Activated CD4-positive, alpha-beta memory T cell treated with anti-CD3 and anti-CD28 coated beads, Interleukin-2, amount 10 ng/mL, durations not matched to agents 7 days and 5 days (primary cell): ENCODE measurements around the gene ELMO1. TPM values are rescaled to one million over a fixed set of nuclear protein-coding genes. Genes with fewer than 3 reads are reported as not detected.

Experiments used
- CTCF ChIA-PET: fragments of 350-600 bp; sonication (Branson Sonifier 250); formaldehyde crosslinking; loops from one replicate; lab custom pipeline; 2021; ENCODE audit warnings: antibody characterized with exemption, inconsistent platforms; lab: Charles Lee
- POLR2A ChIA-PET: fragments of 350-600 bp; sonication (Branson Sonifier 250); formaldehyde crosslinking; loops from one replicate; lab custom pipeline; 2021; ENCODE audit warnings: antibody characterized with exemption; lab: Charles Lee
- DNase-seq: peaks from one replicate; pipeline ENCODE4 v3.0.0-alpha.2; 2020
- H3K27ac Mint-ChIP-seq: one replicate; pipeline ENCODE4 v1.8.0; 2021; ENCODE audit warnings: mild to moderate bottlenecking, mixed read lengths
- H3K27me3 Mint-ChIP-seq: one replicate; pipeline ENCODE4 v1.8.0; 2021; ENCODE audit warnings: mixed read lengths
- H3K36me3 Mint-ChIP-seq: one replicate; pipeline ENCODE4 v1.8.0; 2021; ENCODE audit warnings: low read depth, mixed read lengths
- H3K4me1 Mint-ChIP-seq: one replicate; pipeline ENCODE4 v1.8.0; 2021; ENCODE audit warnings: mixed read lengths
- H3K4me3 Mint-ChIP-seq: one replicate; pipeline ENCODE4 v1.8.0; 2021; ENCODE audit warnings: mild to moderate bottlenecking, mixed read lengths
- H3K9me3 Mint-ChIP-seq: one replicate; pipeline ENCODE4 v1.8.0; 2021; ENCODE audit warnings: mixed read lengths
- total RNA-seq, 2 experiments: library from RNA; stranded (reverse); gene quantifications; one replicate each; pipeline ENCODE4 v1.2.3, GENCODE V29; 2021

The ELMO1 gene
- total RNA-seq, 2 experiments from 2014 or later: 100 to 102 TPM

DNA sequence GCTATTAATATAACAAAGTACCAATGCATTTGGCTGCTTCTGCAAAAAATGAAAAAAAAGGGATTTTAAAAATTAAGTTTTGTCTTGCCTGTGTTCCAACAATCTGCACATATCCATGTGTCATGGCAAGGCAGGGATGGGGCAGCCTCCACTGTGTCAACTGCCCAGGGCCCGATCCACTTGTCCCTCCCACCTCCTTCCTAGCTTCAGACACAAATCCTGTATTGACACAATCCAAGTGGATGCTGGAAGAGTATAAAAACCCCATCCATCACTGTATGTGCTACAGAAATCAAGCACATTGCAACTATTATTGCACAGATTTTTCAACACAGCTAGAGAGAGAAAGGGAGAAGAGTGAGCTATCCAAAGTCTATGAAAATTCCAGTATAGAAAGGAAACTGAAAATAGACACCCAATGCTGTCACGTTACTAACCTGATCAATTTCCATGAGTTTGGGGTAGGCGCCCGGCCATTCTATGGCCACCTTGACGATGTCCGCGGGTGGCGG is 106.4 kb downstream of the ELMO1 start:
- peaks cover 71% of the 10 kb centered on the region for H3K4me1 Mint-ChIP-seq
- no peaks in the 10 kb centered on the region for H3K9me3 Mint-ChIP-seq
- H3K27me3 Mint-ChIP-seq: no peaks in the 10 kb centered on the region
- peak overlapping the region; percentile 91 for H3K4me3 Mint-ChIP-seq
- H3K27ac Mint-ChIP-seq: peak overlapping the region; percentile 98
- ChIA-PET CTCF (interaction anchor here (0.7 to 3.9 kb wide), 10 partner anchors 9 to 107 kb away, joined by 3 to 24 read pairs (median 4); partner anchors contain the start of gene ELMO1), POLR2A (interaction anchor here (0.8 to 3.9 kb wide), 11 partner anchors 9 to 143 kb away, joined by 3 to 30 read pairs (median 5); partner anchors contain the start of gene ELMO1)
- no peak for DNase-seq
- H3K36me3 Mint-ChIP-seq: peaks cover 40% of the 10 kb centered on the region

DNA sequence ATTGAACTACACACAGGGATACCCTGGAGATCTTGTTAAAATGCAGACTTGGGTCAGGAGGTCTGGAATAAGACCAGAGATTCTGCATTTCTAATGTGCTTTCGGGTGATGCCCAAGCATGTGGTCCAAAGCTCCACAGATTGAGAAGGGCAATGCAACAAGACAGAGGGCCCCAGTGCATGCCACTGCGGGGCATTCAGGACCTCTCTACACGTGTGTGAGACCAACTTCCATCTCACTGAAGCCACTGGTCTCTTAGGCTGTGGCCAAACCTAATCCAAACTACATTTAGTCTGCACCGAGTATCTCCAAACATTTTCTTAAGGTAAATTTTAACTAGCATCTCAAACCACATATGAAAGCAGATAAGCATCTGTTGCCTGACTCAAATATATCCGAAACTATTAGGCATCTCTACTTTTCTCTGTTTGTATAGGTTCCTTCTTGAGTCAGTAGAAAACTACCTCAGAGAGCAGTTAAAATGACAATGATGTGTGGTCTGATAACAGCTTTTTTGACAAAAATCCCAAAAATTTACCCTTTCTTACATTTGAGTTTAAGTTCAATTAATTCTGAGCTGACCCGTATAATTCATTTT is 107.5 kb downstream of the ELMO1 start:
- Mint-ChIP-seq H3K4me3 (peak overlapping the region; percentile 91), H3K36me3 (peaks cover 51% of the 10 kb centered on the region), H3K27me3 (no peaks in the 10 kb centered on the region), H3K9me3 (no peaks in the 10 kb centered on the region), H3K4me1 (peaks cover 80% of the 10 kb centered on the region), H3K27ac (peak overlapping the region; percentile 98)
- ChIA-PET POLR2A (interaction anchor here (1.0 to 3.9 kb wide), 7 partner anchors 13 to 107 kb away, joined by 3 to 30 read pairs (median 6); partner anchors contain the start of gene ELMO1), CTCF (interaction anchor here (1.2 to 3.9 kb wide), 6 partner anchors 10 to 108 kb away, joined by 3 to 24 read pairs (median 16); partner anchors contain the start of gene ELMO1)
- no peak for DNase-seq

GRCh38 chr7:37338966-37339365 is 109.7 kb downstream of the ELMO1 start:
- Mint-ChIP-seq H3K4me1 (peaks cover 80% of the 10 kb centered on the region), H3K27me3 (no peaks in the 10 kb centered on the region), H3K9me3 (no peaks in the 10 kb centered on the region), H3K36me3 (peaks cover 68% of the 10 kb centered on the region), H3K4me3 (no peak overlapping the region), H3K27ac (no peak overlapping the region)
- CTCF ChIA-PET: interaction anchor here (1.8 to 2.1 kb wide), 2 partner anchors 15 to 54 kb away, joined by 4 to 10 read pairs; no protein-coding TSS in a partner anchor
- POLR2A ChIA-PET: no interaction called here
- no peak for DNase-seq

- H3K27ac Mint-ChIP-seq: no peak overlapping the region
- no peaks in the 10 kb centered on the region for H3K9me3 Mint-ChIP-seq
- peaks cover 81% of the 10 kb centered on the region for H3K36me3 Mint-ChIP-seq
- POLR2A ChIA-PET: interaction anchor here (1.5 to 2.3 kb wide), 2 partner anchors 14 to 26 kb away, joined by 5 to 7 read pairs; no protein-coding TSS in a partner anchor
- no peaks in the 10 kb centered on the region for H3K27me3 Mint-ChIP-seq
- H3K4me3 Mint-ChIP-seq: no peak overlapping the region
- CTCF ChIA-PET: interaction anchor here (0.8 to 1.1 kb wide), 2 partner anchors 14 to 16 kb away, joined by 3 to 6 read pairs; no protein-coding TSS in a partner anchor
- DNase-seq: no peak
- peaks cover 85% of the 10 kb centered on the region for H3K4me1 Mint-ChIP-seq
Observed at GRCh38 chr7:37337522-37337921, 111.1 kb downstream of the ELMO1 start.

DNA sequence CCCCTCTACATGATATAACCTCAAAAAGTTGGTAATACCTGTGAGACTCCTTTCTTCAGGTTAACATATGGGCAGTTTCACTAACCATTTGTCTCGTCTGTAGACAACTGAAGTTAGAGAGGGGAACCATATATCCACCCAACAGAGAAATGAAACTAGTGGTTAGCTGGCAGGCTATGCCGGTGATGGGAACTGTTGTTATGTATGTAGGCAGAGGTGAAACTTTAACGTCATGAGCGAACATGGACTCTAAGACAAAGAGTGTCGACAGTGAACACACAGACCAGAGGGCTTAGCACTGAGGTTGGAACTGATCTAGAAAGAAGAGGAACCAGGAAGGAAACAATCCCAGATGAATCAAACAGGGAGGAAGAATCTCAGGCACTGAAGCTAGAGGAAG is 112.4 kb downstream of the ELMO1 start:
- CTCF ChIA-PET: interaction anchor here (0.9 to 1.2 kb wide), 4 partner anchors 16 to 173 kb away, joined by 3 read pairs; no protein-coding TSS in a partner anchor
- Mint-ChIP-seq H3K36me3 (peaks cover 86% of the 10 kb centered on the region), H3K9me3 (no peaks in the 10 kb centered on the region), H3K4me3 (peak overlapping the region; percentile 58), H3K4me1 (peaks cover 91% of the 10 kb centered on the region), H3K27ac (peak overlapping the region; percentile 83), H3K27me3 (no peaks in the 10 kb centered on the region)
- DNase-seq: peak; percentile 47
- POLR2A ChIA-PET: interaction anchor here (1.0 to 2.3 kb wide), 2 partner anchors 13 to 19 kb away, joined by 3 to 7 read pairs; no protein-coding TSS in a partner anchor

DNA sequence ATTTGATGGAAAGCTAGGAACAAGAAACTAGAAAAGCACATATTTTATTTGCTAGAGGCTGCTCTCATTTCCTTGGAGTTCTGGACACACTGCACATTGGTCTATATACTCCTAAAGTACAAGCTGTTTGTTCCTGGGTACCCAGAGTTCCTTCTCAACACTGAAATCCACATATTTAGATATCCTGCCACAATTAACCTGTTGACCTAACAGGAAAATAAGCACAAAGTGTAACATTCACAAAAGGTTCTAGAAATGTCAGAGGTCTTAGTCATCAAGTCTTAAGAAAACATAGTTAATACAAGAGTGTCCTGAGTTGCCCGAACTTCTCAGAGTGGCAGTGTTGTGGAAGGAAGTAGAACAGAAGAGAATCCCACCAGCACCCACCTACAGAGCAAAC is 115.6 kb downstream of the ELMO1 start:
- no peak for DNase-seq
- Mint-ChIP-seq H3K36me3 (peaks cover 89% of the 10 kb centered on the region), H3K27ac (no peak overlapping the region), H3K4me1 (peaks cover 85% of the 10 kb centered on the region), H3K4me3 (no peak overlapping the region), H3K27me3 (no peaks in the 10 kb centered on the region), H3K9me3 (no peaks in the 10 kb centered on the region)
- ChIA-PET CTCF (interaction anchor here (0.9 to 1.7 kb wide), 4 partner anchors 10 to 48 kb away, joined by 3 to 6 read pairs (median 4); no protein-coding TSS in a partner anchor), POLR2A (interaction anchor here (1.0 to 2.1 kb wide), 4 partner anchors 9 to 114 kb away, joined by 3 to 8 read pairs (median 6); no protein-coding TSS in a partner anchor)

- peaks cover 85% of the 10 kb centered on the region for H3K4me1 Mint-ChIP-seq
- POLR2A ChIA-PET: interaction anchor here (2.1 kb wide), 1 partner anchor 10 kb away, joined by 8 read pairs; no protein-coding TSS in a partner anchor
- H3K27ac Mint-ChIP-seq: peak overlapping the region; percentile 19
- CTCF ChIA-PET: no interaction called here
- H3K27me3 Mint-ChIP-seq: no peaks in the 10 kb centered on the region
- peaks cover 89% of the 10 kb centered on the region for H3K36me3 Mint-ChIP-seq
- H3K9me3 Mint-ChIP-seq: no peaks in the 10 kb centered on the region
- no peak overlapping the region for H3K4me3 Mint-ChIP-seq
- DNase-seq: no peak
Observed at GRCh38 chr7:37332243-37333016, 116.2 kb downstream of the ELMO1 start.

DNA sequence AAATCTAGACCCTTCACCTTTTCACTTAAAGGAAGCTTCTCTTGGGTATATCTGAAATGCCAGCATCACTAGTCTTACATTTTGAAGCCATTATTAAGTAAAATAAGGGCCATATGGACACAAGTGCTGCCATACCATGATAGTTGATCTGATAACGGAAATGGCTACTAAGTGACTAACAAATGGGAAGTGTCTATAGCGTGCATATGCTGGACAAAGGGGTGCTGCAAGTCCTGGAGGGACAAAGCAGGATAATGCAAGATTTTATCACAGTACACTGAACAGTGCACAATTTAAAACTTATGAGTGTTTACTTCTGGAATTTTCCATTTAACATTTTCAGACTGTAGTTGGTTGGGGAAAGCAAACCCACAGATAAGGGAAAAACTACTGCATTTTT is 117.9 kb downstream of the ELMO1 start:
- no peaks in the 10 kb centered on the region for H3K27me3 Mint-ChIP-seq
- peaks cover 88% of the 10 kb centered on the region for H3K36me3 Mint-ChIP-seq
- H3K4me3 Mint-ChIP-seq: no peak overlapping the region
- H3K27ac Mint-ChIP-seq: no peak overlapping the region
- no peak for DNase-seq
- H3K4me1 Mint-ChIP-seq: peaks cover 78% of the 10 kb centered on the region
- CTCF ChIA-PET: no interaction called here
- H3K9me3 Mint-ChIP-seq: no peaks in the 10 kb centered on the region
- POLR2A ChIA-PET: no interaction called here

GRCh38 chr7:37329940-37330339 is 118.7 kb downstream of the ELMO1 start:
- H3K36me3 Mint-ChIP-seq: peaks cover 89% of the 10 kb centered on the region

DNA sequence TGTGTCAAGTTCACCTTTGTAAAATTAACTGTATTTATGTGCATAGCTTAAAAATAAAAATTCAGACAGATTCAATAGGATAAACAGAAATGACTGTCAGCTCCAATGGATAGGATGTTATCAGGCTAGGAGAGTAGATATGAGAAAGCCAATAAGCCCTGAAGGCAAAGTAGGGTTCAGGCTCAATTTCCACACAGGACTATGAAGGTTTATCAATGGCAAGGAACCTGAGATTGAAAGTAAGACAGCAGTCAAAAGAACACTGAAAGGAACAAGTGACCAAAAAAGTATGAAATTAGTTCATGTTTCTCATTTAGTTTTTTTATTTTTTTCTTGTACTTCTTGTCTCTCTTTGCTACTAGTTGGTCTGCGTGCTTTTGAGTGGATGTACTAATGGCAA is 121.4 kb downstream of the ELMO1 start:
- DNase-seq: no peak
- ChIA-PET POLR2A (no interaction called here), CTCF (no interaction called here)
- H3K4me3 Mint-ChIP-seq: no peak overlapping the region
- no peak overlapping the region for H3K27ac Mint-ChIP-seq
- H3K9me3 Mint-ChIP-seq: no peaks in the 10 kb centered on the region
- no peaks in the 10 kb centered on the region for H3K27me3 Mint-ChIP-seq
- H3K4me1 Mint-ChIP-seq: peaks cover 48% of the 10 kb centered on the region
- H3K36me3 Mint-ChIP-seq: peaks cover 78% of the 10 kb centered on the region

More at GRCh38 chr7:37329940-37330339, 118.7 kb downstream of the ELMO1 start:
- ChIA-PET POLR2A (no interaction called here), CTCF (no interaction called here)
- H3K9me3 Mint-ChIP-seq: no peaks in the 10 kb centered on the region
- no peak overlapping the region for H3K4me3 Mint-ChIP-seq
- no peak overlapping the region for H3K27ac Mint-ChIP-seq
- DNase-seq: no peak
- H3K27me3 Mint-ChIP-seq: no peaks in the 10 kb centered on the region
- H3K4me1 Mint-ChIP-seq: peaks cover 71% of the 10 kb centered on the region

DNA sequence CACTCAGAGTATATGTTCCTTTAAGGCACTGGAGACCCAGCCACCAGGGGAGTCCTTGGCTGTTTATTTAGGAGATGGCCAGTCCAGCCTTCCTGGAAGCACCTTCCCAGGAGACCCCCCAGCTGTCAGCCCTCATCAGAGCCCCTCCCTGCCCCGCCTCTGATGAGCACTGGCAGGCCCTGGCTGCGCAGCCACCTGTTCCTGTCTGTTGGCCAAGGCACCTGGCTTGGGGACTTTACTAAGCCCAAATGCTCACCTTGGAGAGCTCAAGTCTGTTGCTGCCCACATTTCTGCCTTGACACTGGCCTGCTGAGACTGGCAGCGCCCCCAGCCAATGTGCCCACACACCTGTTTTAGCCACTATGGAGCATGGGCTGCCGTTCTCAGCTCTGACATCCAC is 124.7 kb downstream of the ELMO1 start:
- POLR2A ChIA-PET: interaction anchor here (1.0 to 2.2 kb wide), 4 partner anchors 10 to 72 kb away, joined by 3 to 7 read pairs (median 5); no protein-coding TSS in a partner anchor
- DNase-seq: no peak
- Mint-ChIP-seq H3K4me1 (peaks cover 23% of the 10 kb centered on the region), H3K27me3 (no peaks in the 10 kb centered on the region), H3K27ac (no peak overlapping the region), H3K9me3 (no peaks in the 10 kb centered on the region), H3K36me3 (peaks cover 51% of the 10 kb centered on the region), H3K4me3 (no peak overlapping the region)
- CTCF ChIA-PET: no interaction called here

- no peak overlapping the region for H3K27ac Mint-ChIP-seq
- H3K9me3 Mint-ChIP-seq: no peaks in the 10 kb centered on the region
- ChIA-PET POLR2A (interaction anchor here (1.2 to 2.2 kb wide), 2 partner anchors 14 to 71 kb away, joined by 3 to 7 read pairs; no protein-coding TSS in a partner anchor), CTCF (no interaction called here)
- no peaks in the 10 kb centered on the region for H3K27me3 Mint-ChIP-seq
- peaks cover 15% of the 10 kb centered on the region for H3K4me1 Mint-ChIP-seq
- H3K4me3 Mint-ChIP-seq: no peak overlapping the region
- DNase-seq: no peak
- H3K36me3 Mint-ChIP-seq: peaks cover 42% of the 10 kb centered on the region
Observed at GRCh38 chr7:37322831-37323230, 125.8 kb downstream of the ELMO1 start.
